ENCODE measurements around the gene LPAR5. TPM values are rescaled to one million over a fixed set of nuclear protein-coding genes. Genes with fewer than 3 reads are reported as not detected.

LPAR5 gene
- total RNA-seq, 1 donor from 2014 or later: 5.2 TPM

DNA sequence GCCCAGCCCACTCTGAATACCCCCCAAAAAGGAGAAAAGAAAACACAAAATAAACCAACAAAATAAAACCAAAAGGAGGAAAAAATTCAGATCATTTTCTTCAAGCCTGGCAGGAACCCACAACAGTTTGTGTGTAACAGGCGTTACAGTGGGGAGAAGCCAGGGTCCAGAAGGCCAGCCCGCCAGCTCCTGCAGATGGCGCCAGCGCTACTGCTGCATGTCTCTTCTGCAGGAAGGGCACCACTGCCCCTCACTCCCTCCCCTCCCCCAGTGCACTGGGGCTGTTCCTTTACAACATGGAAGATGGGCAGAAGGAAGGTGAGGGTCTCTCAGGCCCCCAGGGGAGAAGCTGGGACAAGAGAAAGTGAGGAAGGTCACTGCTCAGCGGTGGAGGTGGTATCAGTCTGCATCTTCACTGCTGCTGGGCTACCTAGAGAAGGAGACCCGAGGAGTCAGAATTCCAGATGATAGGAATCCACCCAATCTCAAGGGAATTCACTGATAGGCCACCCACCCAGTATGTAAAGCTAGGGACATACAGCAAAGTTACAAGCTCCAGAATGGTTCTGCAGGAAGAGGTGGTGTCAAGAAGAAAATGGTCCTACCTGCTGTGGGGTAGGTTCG is 65.4 kb downstream of the LPAR5 start:
- no peak for DNase-seq (ENCODE audit: low read depth)
- peak; percentile 73 for TF ChIP-seq CTCF (IDR thresholded peaks at IDR 0.05; ENCODE audit: insufficient read depth, low read length, poor library complexity, severe bottlenecking)
- Histone ChIP-seq H3K4me3 (ENCODE audit: low read depth, low read length) (no peak overlapping the region), H3K27me3 (ENCODE audit: control insufficient read depth, insufficient read depth, low read length) (no peaks in the 10 kb centered on the region), H3K36me3 (ENCODE audit: control insufficient read depth, insufficient read depth, low read length) (peaks cover 3% of the 10 kb centered on the region)

- Histone ChIP-seq H3K36me3 (ENCODE audit: control insufficient read depth, insufficient read depth, low read length) (peaks cover 3% of the 10 kb centered on the region), H3K27me3 (ENCODE audit: control insufficient read depth, insufficient read depth, low read length) (no peaks in the 10 kb centered on the region), H3K4me3 (ENCODE audit: low read depth, low read length) (no peak overlapping the region)
- no peak for TF ChIP-seq CTCF (IDR thresholded peaks at IDR 0.05; ENCODE audit: insufficient read depth, low read length, poor library complexity, severe bottlenecking)
- no peak for DNase-seq (ENCODE audit: low read depth)
Measured at GRCh38 chr12:6569786-6570185, 66.0 kb downstream of the LPAR5 start.

- peaks cover 3% of the 10 kb centered on the region for H3K36me3 ChIP-seq (ENCODE audit: control insufficient read depth, insufficient read depth, low read length)
- no peak for TF ChIP-seq CTCF (IDR thresholded peaks at IDR 0.05; ENCODE audit: insufficient read depth, low read length, poor library complexity, severe bottlenecking)
- H3K4me3 ChIP-seq (ENCODE audit: low read depth, low read length): no peak overlapping the region
- DNase-seq (ENCODE audit: low read depth): no peak
- H3K27me3 ChIP-seq (ENCODE audit: control insufficient read depth, insufficient read depth, low read length): no peaks in the 10 kb centered on the region
Measured at GRCh38 chr12:6569312-6569711, 66.4 kb downstream of the LPAR5 start.

Other genes starting within 250 kb of the LPAR5 start
- gene CD27, start 191.0 kb downstream of the LPAR5 start, total RNA-seq: not detected in 2 replicates
- gene TAPBPL, start 183.9 kb downstream of the LPAR5 start, total RNA-seq: 14.4 and 18.9 TPM in 2 replicates
- gene VAMP1, start 165.3 kb downstream of the LPAR5 start, total RNA-seq: 1.6 and 4.8 TPM in 2 replicates
- gene MRPL51, start 142.7 kb downstream of the LPAR5 start, total RNA-seq: 63.7 and 78.3 TPM in 2 replicates
- gene NCAPD2, start 141.9 kb downstream of the LPAR5 start, total RNA-seq: 62.3 and 98.0 TPM in 2 replicates
- gene GAPDH, start 101.4 kb downstream of the LPAR5 start, total RNA-seq: 3,951 and 4,700 TPM in 2 replicates
- gene IFFO1, start 79.9 kb downstream of the LPAR5 start, total RNA-seq: 9.9 and 12.4 TPM in 2 replicates
- gene NOP2, start 67.7 kb downstream of the LPAR5 start, total RNA-seq: 52.4 and 62.2 TPM in 2 replicates
- gene CHD4, start 28.6 kb downstream of the LPAR5 start, total RNA-seq: 276 and 287 TPM in 2 replicates
- 0.75 and 0.89 TPM in 2 replicates for gene ACRBP, start 11.5 kb upstream of the LPAR5 start, total RNA-seq
- 31.8 and 34.1 TPM in 2 replicates for gene ING4, start 27.2 kb upstream of the LPAR5 start, total RNA-seq
- 34.0 and 36.6 TPM in 2 replicates for gene ZNF384, start 53.4 kb upstream of the LPAR5 start, total RNA-seq
- 0.07 and 0.13 TPM in 2 replicates for gene PIANP, start 64.9 kb upstream of the LPAR5 start, total RNA-seq
- 65.2 and 69.1 TPM in 2 replicates for gene COPS7A, start 88.1 kb upstream of the LPAR5 start, total RNA-seq
- 190 and 216 TPM in 2 replicates for gene MLF2, start 117.2 kb upstream of the LPAR5 start, total RNA-seq
- 169 and 193 TPM in 2 replicates for gene PTMS, start 130.4 kb upstream of the LPAR5 start, total RNA-seq
- not detected in 2 replicates for gene LAG3, start 136.6 kb upstream of the LPAR5 start, total RNA-seq
- gene CD4, start 153.6 kb upstream of the LPAR5 start, total RNA-seq: 0.08 TPM in 1 of 2 replicates, not detected in the other
- gene GPR162, start 185.9 kb upstream of the LPAR5 start, total RNA-seq: 0.21 and 0.75 TPM in 2 replicates
- 21.8 and 27.7 TPM in 2 replicates for gene P3H3, start 192.4 kb upstream of the LPAR5 start, total RNA-seq
- 0.34 and 0.38 TPM in 2 replicates for gene GNB3, start 205.0 kb upstream of the LPAR5 start, total RNA-seq
- 5.8 and 8.3 TPM in 2 replicates for gene CDCA3, start 215.3 kb upstream of the LPAR5 start, total RNA-seq
- gene USP5, start 216.2 kb upstream of the LPAR5 start, total RNA-seq: 70.1 and 77.2 TPM in 2 replicates
- gene TPI1, start 231.6 kb upstream of the LPAR5 start, total RNA-seq: 499 and 519 TPM in 2 replicates
- gene SPSB2, start 237.3 kb upstream of the LPAR5 start, total RNA-seq: 10.1 and 11.9 TPM in 2 replicates